HCT116 (cell line): Measurements from ENCODE around the gene DHDDS. TPM values are rescaled to one million over a fixed set of nuclear protein-coding genes. Genes with fewer than 3 reads are reported as not detected.

ENCODE experiments used
- ATAC-seq: fragments of 200-7000 bp; cut with Tn5 transposase; 2 replicates; pipeline ENCODE4 v1.9.1; 2020; ENCODE audit warnings: mild to moderate bottlenecking, moderate library complexity
- BruUV-seq: library from RNA; stranded (reverse); fragments of 400-500 nt; replicated peaks from 2 replicates; lab custom pipeline; 2021; lab: Mats Ljungman, UMichigan
- CTCF ChIA-PET: fragments of 300-600 bp; sonication (Branson Sonifier 250); formaldehyde crosslinking; loops from one replicate; lab custom pipeline; 2021; ENCODE audit warnings: antibody characterized with exemption; lab: Charles Lee
- POLR2A ChIA-PET: fragments of 300-600, 350-600 bp; sonication (Branson Sonifier 250); formaldehyde crosslinking; loops from one replicate; lab custom pipeline; 2021; ENCODE audit warnings: antibody characterized with exemption; lab: Charles Lee
- RAD21 ChIA-PET, 2 experiments: fragments of 300-600 bp; sonication (Branson Sonifier 250); formaldehyde crosslinking; loops; one replicate each; lab custom pipeline; 2023; ENCODE audit warnings: low total read pairs in 2 of 2; ENCODE audit not compliant: uncharacterized antibody in 2 of 2, unreplicated experiment in 2 of 2, low non-redundant PET in 1 of 2; lab: Charles Lee
- DNase-seq: peaks from one replicate; pipeline ENCODE4 v3.0.0-alpha.2; 2010; ENCODE audit warnings: low read depth, low spot score
- H2AFZ ChIP-seq: fragments of 200-600 bp; shearing (Covaris generic), sonication (generic); 2 replicates; pipeline ENCODE4 v1.6.1; 2017; ENCODE audit warnings: low read depth, mixed run types, mixed read lengths, antibody characterized with exemption, low read length; ENCODE audit not compliant: poor library complexity, severe bottlenecking
- H3K27ac ChIP-seq: 2 replicates; pipeline ENCODE4 v1.5.1; 2012; ENCODE audit warnings: low read depth, low read length
- H3K27me3 ChIP-seq: fragments of 200-600 bp; sonication (generic); 2 replicates; pipeline ENCODE4 v1.6.1; 2016; ENCODE audit warnings: mixed run types, low read length, mixed read lengths; ENCODE audit not compliant: insufficient read depth
- H3K36me3 ChIP-seq, 2 experiments: fragments of 200-500 bp in 1 of 2; fragments of 200-600 bp in 1 of 2; sonication (Bioruptor generic) in 1 of 2; sonication (generic) in 1 of 2; 2 replicates each; pipeline versions ENCODE4 v1.5.1 to v1.6.1; 2014 to 2016; ENCODE audit warnings: low read length in 2 of 2, inconsistent platforms in 1 of 2, mixed read lengths in 1 of 2, mixed run types in 1 of 2; ENCODE audit not compliant: insufficient read depth in 2 of 2, control insufficient read depth in 1 of 2
- H3K4me1 ChIP-seq, 2 experiments: fragments of 200-600 bp in 1 of 2; sonication (generic) in 1 of 2; 2 replicates each; pipeline versions ENCODE4 v1.5.1 to v1.6.1; 2012 to 2017; ENCODE audit warnings: low read length in 2 of 2, inconsistent platforms in 1 of 2, mild to moderate bottlenecking in 1 of 2, mixed read lengths in 1 of 2, mixed run types in 1 of 2, moderate library complexity in 1 of 2; ENCODE audit not compliant: insufficient read depth in 2 of 2, control insufficient read depth in 1 of 2
- H3K4me2 ChIP-seq: fragments of 200-600 bp; sonication (generic); 2 replicates; pipeline ENCODE4 v1.6.1; 2017; ENCODE audit warnings: mixed run types, low read length, mixed read lengths
- H3K4me3 ChIP-seq, 2 experiments: fragments of 200-600 bp in 1 of 2; sonication (generic) in 1 of 2; replicated peaks in 1 of 2; 2 replicates each; pipeline ENCODE4 v1.5.1; 2011 to 2016; ENCODE audit warnings: low read length in 2 of 2, control low read depth in 1 of 2, low read depth in 1 of 2, mild to moderate bottlenecking in 1 of 2, mixed read lengths in 1 of 2, mixed run types in 1 of 2
- H3K79me2 ChIP-seq: fragments of 200-600 bp; sonication (generic); 2 replicates; pipeline ENCODE4 v1.6.1; 2017; ENCODE audit warnings: mild to moderate bottlenecking, mixed run types, low read length, moderate library complexity, mixed read lengths; ENCODE audit not compliant: insufficient read depth
- H3K9ac ChIP-seq: fragments of 200-600 bp; sonication (generic); 2 replicates; pipeline ENCODE4 v1.6.1; 2016; ENCODE audit warnings: low read length, mixed read lengths
- H3K9me2 ChIP-seq: fragments of 200-600 bp; sonication (generic), shearing (Covaris generic); 2 replicates; pipeline ENCODE4 v1.6.1; 2017; ENCODE audit warnings: mixed run types, mild to moderate bottlenecking, moderate library complexity; ENCODE audit not compliant: insufficient read depth
- H3K9me3 ChIP-seq, 2 experiments: fragments of 200-500 bp in 1 of 2; fragments of 200-600 bp in 1 of 2; sonication (Bioruptor generic) in 1 of 2; sonication (generic) in 1 of 2; 2 replicates each; pipeline ENCODE4 v1.6.1; 2014 to 2017; ENCODE audit warnings: low read length in 2 of 2, mixed read lengths in 2 of 2, inconsistent platforms in 1 of 2, low read depth in 1 of 2, mild to moderate bottlenecking in 1 of 2, mixed run types in 1 of 2, moderate library complexity in 1 of 2; ENCODE audit not compliant: control insufficient read depth in 1 of 2, insufficient read depth in 1 of 2
- H4K20me1 ChIP-seq: fragments of 200-600 bp; sonication (generic), shearing (Covaris generic); 2 replicates; pipeline ENCODE4 v1.6.1; 2017; ENCODE audit warnings: mixed run types, mild to moderate bottlenecking, moderate library complexity; ENCODE audit not compliant: insufficient read depth
- CEBPB ChIP-seq: IDR thresholded peaks from 2 replicates; pipeline ENCODE4 v1.6.1; 2012; ENCODE audit warnings: low read depth
- EGR1 ChIP-seq: IDR thresholded peaks from 2 replicates; pipeline ENCODE4 v1.6.1; 2012; ENCODE audit warnings: low read depth
- EZH2 ChIP-seq: fragments of 200-600 bp; sonication (generic); IDR thresholded peaks from 2 replicates; pipeline ENCODE4 v1.6.1; 2017; ENCODE audit warnings: antibody characterized with exemption, mixed run types
- JUND ChIP-seq: IDR thresholded peaks from 2 replicates; pipeline ENCODE4 v1.6.1; 2012
- POLR2A ChIP-seq: IDR thresholded peaks from 2 replicates; pipeline ENCODE4 v1.7.0; 2011; ENCODE audit warnings: borderline replicate concordance; ENCODE audit not compliant: insufficient read depth, insufficient read length; ENCODE audit errors: extremely low read depth
- POLR2AphosphoS5 ChIP-seq: IDR thresholded peaks from 2 replicates; pipeline ENCODE4 v1.6.1; 2011; ENCODE audit warnings: mild to moderate bottlenecking, low read depth, low read length, moderate library complexity
- SIN3A ChIP-seq: IDR thresholded peaks from 2 replicates; pipeline ENCODE4 v1.6.1; 2012; ENCODE audit warnings: low read depth
- SP1 ChIP-seq: IDR thresholded peaks from 2 replicates; pipeline ENCODE4 v1.6.1; 2012; ENCODE audit warnings: low read depth
- TCF7L2 ChIP-seq: IDR thresholded peaks from 2 replicates; pipeline ENCODE4 v1.7.0; 2011; ENCODE audit warnings: borderline replicate concordance, inconsistent platforms; ENCODE audit not compliant: insufficient read depth, insufficient read length; ENCODE audit errors: extremely low read depth
- ZFX ChIP-seq: fragments of 450-650 bp; IDR thresholded peaks from 2 replicates; pipeline ENCODE4 v1.6.1; 2017
- intact Hi-C: fragments of 100-400 bp; cut with micrococcal nuclease; formaldehyde crosslinking; loops from 2 replicates; pipeline ENCODE4 v1.10.0; 2022
- total RNA-seq: library from RNA; stranded (reverse); gene quantifications from one replicate; pipeline ENCODE4 v1.2.1, GENCODE V29; 2021; ENCODE audit not compliant: unreplicated experiment
- TF ChIP-seq, protein P1 (sequence below): IDR thresholded peaks from 2 replicates; pipeline ENCODE4 v1.6.1; 2011; ENCODE audit warnings: mild to moderate bottlenecking, low read length, moderate library complexity; ENCODE audit not compliant: insufficient replicate concordance; ENCODE audit errors: extremely low read depth
- TF ChIP-seq, protein P2 (sequence below): IDR thresholded peaks from 2 replicates; pipeline ENCODE4 v1.6.1; 2012; ENCODE audit warnings: low read depth
- TF ChIP-seq, protein P3 (sequence below): IDR thresholded peaks from 2 replicates; pipeline ENCODE4 v1.6.1; 2012

DHDDS gene
- total RNA-seq, 1 experiment from 2014 or later = 46.0 TPM

DNA sequence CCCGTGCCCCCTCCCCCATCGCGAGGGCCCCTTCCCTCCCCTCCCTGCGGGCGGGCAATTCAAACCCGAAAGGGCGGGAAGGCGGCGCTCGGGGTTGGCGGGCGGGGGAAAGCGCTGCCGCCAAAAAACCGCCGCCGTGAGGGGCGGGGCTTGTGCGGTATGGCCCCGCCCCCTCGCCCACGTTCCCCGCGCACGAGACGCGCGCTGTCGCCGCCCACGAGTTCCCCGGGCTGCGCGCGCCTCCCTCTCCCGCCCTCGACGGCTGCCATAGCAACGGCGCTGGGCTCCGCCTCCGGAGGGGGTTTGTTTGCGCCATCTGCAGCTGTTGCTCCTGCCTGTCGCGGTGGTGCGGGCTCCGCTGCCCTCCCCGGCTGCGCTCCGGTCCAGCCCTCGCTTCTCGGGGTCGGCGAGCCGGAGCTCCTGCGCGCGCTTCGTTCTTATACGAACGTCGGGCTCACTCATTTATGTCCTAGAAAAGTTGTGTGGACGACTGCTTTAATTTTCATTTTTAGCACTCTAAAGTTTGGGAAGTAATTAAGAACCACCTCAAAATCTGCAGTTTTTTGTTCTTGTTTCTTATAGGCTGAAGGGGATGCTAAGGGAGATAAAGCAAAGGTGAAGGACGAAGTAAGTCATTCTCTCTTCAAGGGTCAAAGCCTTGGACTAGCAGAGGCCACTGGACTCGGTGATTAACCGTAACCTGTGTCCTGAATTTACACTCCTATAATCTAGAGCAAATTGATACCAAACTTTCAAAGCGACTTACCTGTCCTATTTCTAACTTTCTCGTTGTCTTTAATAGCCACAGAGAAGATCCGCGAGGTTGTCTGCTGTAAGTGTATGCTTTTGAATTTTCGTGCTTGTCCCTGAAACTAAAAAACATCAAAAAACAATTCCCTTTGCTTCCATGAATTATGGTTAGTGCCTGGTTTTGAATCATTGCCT, 41.1 kb downstream of the DHDDS start:
- Histone ChIP-seq H3K4me1 (peaks cover 13 to 39% of the 10 kb centered on the region in 2 experiments), H4K20me1 (peaks cover 20% of the 10 kb centered on the region; the same call in 1 of the 2 replicates), H3K4me3 (peak overlapping the region; percentile 60 to 83), H3K4me2 (peak overlapping the region; percentile 99), H3K36me3 (peaks cover 25 to 34% of the 10 kb centered on the region in 2 experiments), H3K27ac (peak overlapping the region; percentile 100), H3K9ac (peak overlapping the region; percentile 99), H3K27me3 (no peaks in the 10 kb centered on the region), H2AFZ (no peak overlapping the region)
- RAD21 ChIA-PET = no interaction called here
- peak; percentile 74 for DNase-seq
- TSS peak; percentile 65 for BruUV-seq
- CTCF ChIA-PET = interaction anchor here (0.6 to 1.8 kb wide), 3 partner anchors 27 to 449 kb away, joined by 3 to 6 read pairs (median 5); no protein-coding TSS in a partner anchor
- TF ChIP-seq POLR2A (peak; percentile 11), TCF7L2 (peak; percentile 34), SP1 (peak; percentile 45), EZH2 (no peak), JUND (no peak), CEBPB (peak; percentile 42; the same call in 1 of the 2 replicates), SIN3A (peak; percentile 42; the same call in 1 of the 2 replicates), POLR2AphosphoS5 (peak; percentile 84), EGR1 (peak; percentile 99), ZFX (no peak)
- TF ChIP-seq, protein P1, sequence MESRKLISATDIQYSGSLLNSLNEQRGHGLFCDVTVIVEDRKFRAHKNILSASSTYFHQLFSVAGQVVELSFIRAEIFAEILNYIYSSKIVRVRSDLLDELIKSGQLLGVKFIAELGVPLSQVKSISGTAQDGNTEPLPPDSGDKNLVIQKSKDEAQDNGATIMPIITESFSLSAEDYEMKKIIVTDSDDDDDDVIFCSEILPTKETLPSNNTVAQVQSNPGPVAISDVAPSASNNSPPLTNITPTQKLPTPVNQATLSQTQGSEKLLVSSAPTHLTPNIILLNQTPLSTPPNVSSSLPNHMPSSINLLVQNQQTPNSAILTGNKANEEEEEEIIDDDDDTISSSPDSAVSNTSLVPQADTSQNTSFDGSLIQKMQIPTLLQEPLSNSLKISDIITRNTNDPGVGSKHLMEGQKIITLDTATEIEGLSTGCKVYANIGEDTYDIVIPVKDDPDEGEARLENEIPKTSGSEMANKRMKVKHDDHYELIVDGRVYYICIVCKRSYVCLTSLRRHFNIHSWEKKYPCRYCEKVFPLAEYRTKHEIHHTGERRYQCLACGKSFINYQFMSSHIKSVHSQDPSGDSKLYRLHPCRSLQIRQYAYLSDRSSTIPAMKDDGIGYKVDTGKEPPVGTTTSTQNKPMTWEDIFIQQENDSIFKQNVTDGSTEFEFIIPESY = peak; percentile 33
- TF ChIP-seq, protein P2, sequence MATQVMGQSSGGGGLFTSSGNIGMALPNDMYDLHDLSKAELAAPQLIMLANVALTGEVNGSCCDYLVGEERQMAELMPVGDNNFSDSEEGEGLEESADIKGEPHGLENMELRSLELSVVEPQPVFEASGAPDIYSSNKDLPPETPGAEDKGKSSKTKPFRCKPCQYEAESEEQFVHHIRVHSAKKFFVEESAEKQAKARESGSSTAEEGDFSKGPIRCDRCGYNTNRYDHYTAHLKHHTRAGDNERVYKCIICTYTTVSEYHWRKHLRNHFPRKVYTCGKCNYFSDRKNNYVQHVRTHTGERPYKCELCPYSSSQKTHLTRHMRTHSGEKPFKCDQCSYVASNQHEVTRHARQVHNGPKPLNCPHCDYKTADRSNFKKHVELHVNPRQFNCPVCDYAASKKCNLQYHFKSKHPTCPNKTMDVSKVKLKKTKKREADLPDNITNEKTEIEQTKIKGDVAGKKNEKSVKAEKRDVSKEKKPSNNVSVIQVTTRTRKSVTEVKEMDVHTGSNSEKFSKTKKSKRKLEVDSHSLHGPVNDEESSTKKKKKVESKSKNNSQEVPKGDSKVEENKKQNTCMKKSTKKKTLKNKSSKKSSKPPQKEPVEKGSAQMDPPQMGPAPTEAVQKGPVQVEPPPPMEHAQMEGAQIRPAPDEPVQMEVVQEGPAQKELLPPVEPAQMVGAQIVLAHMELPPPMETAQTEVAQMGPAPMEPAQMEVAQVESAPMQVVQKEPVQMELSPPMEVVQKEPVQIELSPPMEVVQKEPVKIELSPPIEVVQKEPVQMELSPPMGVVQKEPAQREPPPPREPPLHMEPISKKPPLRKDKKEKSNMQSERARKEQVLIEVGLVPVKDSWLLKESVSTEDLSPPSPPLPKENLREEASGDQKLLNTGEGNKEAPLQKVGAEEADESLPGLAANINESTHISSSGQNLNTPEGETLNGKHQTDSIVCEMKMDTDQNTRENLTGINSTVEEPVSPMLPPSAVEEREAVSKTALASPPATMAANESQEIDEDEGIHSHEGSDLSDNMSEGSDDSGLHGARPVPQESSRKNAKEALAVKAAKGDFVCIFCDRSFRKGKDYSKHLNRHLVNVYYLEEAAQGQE = no peak
- TF ChIP-seq, protein P3, sequence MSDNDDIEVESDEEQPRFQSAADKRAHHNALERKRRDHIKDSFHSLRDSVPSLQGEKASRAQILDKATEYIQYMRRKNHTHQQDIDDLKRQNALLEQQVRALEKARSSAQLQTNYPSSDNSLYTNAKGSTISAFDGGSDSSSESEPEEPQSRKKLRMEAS = peak; percentile 88
- TF ChIP-seq, all 23 proteins: peak for 9
- Histone ChIP-seq H3K9me2 (no peaks in the 10 kb centered on the region), H3K9me3 (no peaks in the 10 kb centered on the region), H3K79me2 (peaks cover 23% of the 10 kb centered on the region)
- intact Hi-C loops = no loop called here
- ATAC-seq = peak; percentile 68
- POLR2A ChIA-PET = interaction anchor here (1.0 kb wide), 1 partner anchor 27 kb away, joined by 3 read pairs; no protein-coding TSS in a partner anchor
